ENCODE measurements around the gene C20orf144.
"Not testable (repeated sequence)": the region's sequence is repeated elsewhere in the genome, so short reads cannot be mapped to it uniquely, and the experiment has no call there.

C20orf144 gene

DNA sequence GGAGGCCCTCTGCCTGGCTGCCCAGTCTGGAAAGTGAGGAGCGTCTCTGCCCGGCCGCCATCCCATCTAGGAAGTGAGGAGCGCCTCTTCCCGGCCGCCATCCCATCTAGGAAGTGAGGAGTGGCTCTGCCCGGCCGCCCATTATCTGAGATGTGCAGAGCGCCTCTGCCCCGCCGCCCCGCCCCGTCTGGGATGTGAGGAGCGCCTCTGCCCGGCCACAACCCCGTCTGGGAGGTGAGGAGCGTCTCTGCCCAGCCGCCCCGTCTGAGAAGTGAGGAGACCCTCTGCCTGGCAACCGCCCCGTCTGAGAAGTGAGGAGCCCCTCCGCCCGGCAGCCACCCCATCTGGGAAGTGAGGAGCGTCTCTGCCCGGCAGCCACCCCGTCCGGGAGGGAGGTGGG lies 36.8 kb downstream of the C20orf144 start:
- not testable (repeated sequence) for DNase-seq

GRCh38 chr20:33700696-33701441 lies 38.7 kb downstream of the C20orf144 start:
- not testable (repeated sequence) for DNase-seq

- no peak for DNase-seq
These were observed 39.7 kb downstream of the C20orf144 start for GRCh38 chr20:33701629-33702450.

DNA sequence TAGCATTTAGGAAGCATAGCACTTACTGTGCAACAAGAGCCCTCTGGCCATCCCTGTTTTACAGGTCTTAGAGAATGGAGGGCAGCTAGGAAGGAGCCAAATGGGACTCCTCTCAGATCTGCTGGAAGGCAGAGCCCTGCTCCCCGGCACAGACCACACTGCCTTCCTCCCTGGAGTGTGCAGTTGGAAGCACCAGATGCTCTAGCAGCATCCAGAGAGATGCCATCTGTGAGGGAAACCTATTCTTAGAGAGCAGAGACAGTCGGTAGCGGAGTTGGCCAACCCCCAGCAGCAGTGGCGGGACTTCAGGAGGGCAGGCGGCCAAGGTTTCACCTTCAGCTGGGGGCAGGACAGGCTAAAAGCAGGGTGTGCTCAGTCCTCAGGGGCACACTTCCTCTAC lies 40.7 kb downstream of the C20orf144 start:
- DNase-seq, result no peak

GRCh38 chr20:33703498-33704137 lies 41.5 kb downstream of the C20orf144 start:
- DNase-seq, result no peak

- no peak for DNase-seq
These were observed 42.2 kb downstream of the C20orf144 start for GRCh38 chr20:33704197-33704924.

DNA sequence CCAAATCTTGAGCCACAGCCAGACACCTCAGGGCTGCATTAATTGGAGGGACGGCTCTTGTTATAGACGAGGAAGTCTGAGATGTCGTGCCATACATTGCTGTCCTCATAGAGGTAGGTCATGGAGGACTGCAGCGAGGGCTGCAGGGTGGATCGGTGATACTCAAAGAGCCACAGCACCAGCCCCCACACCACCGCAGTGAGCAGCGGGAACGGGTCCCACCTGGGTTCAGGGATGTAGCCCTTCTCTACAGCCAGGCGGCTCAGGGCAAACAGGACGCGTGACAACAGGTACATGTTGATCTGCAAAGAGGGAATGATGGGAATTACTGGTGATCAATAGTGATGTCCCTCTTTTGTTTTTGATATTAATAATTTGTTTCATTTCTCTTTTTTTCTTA lies 45.5 kb downstream of the C20orf144 start:
- no peak for DNase-seq

- no peak for DNase-seq
These were observed 47.3 kb downstream of the C20orf144 start for GRCh38 chr20:33709398-33709797.

DNA sequence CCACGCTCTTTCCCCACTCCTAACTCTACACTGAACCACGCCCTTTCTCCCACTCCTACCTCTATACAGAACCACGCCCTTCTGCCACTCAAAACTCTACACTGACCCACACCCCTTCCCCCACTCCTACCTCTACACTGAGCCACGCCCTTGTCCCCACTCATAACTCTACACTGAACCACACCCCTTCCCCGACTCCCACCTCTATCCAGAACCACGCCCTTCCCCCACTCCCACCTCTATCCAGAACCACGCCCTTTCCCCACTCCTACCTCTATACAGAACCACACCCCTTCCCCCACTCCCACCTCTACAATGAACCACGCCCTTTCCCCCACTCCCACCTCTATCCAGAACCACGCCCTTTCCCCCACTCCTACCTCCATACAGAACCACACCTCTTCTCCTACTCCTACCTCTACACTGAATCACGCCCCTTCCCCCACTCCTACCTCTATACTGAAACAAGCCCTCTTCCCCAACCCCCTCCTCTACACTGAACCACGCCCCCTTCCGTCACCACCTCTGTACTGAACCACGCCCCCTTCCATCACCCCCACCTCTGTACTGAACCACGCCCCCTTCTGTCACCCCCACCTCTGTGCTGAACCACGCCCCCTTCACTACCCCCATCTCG lies 47.9 kb downstream of the C20orf144 start:
- DNase-seq, result no peak

DNA sequence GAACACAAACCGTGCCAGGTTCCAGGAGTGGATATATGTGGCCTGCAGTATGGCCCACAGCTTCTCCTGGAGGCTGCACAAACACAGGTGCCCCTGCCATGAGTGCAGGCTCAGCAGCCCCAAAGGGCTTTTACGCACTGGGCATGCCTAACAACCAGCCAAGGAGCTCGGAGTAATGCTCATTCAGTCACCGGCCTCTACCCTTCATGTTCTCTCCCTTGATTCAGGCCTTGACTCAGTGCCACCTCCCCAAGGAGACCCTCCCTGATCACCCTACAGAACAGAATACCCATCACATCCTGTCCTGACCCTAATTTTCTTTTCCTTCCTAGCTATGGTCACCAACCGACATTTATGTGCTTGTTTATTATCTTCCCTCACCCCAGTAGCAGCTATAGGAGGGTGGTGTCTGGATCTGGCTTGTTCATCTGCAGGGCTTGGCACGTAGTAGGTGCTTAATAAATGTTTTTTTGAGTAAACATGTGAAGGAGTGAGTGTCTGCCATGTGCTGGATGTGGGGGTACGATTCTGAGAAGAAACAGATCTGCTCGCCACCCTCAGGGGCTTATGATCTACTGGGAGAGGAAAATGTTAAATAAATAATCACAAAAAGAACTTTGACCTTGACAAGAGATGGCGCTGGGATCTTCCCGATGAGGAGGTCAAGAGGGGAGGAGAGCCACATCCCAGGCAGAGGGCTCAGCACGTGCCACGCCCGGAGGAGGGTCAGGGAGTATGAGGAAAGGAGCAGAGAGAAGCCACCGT lies 48.7 kb downstream of the C20orf144 start:
- DNase-seq, result no peak

DNA sequence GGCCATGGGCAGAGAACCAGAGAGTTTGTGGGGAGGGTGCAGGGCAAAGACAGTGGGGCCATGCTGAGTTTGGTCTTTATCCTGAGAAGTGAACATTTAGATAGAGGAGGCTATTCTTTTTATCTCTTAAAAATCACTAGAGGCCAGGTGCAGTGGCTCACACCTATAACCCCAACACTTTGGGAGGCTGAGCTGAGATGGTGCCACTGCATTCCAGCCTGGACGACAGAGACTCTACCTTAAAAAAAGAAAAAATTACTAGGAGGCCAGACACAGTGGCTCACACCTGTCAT lies 49.3 kb downstream of the C20orf144 start:
- no peak for DNase-seq
